Measurements from ENCODE around the gene CCR5.
"Not testable (repeated sequence)": the region's sequence is repeated elsewhere in the genome, so short reads cannot be mapped to it uniquely, and the experiment has no call there.

The CCR5 gene

DNA sequence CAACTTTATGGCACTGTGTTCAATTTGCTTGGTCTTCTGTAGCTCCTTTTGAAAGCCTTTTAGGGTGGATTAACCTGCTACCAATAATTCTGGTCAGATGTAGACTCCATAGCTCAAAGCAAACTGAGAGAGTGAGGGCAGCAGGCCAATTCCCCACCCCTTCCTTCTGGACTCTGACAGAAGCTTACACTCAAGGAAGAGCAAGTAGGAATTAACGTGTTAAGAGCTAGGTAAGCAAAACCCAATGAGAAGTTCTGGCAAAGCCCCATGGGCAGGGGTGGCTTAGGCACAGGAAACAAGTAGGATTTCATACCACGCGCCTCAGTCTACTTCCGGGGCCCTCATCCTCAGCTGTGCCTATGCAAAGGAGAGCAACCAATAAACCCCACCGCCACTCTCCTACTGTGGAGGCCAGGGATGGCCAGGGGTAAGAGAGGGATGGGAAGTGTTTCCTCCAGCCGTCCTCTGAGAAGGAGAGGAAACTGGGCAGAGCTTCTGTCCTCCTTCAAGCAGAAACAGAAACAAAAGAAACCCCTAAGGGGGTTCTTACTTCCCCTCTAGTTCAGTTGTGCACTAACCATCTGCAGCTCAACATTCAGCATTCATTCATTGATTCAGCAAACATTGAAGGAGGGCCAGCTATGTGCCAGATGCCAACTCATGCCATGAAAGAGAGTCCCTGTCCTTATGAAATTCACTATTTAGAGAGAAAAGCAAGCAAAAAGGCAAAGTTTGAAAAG, 12.6 kb downstream of the CCR5 start:
- no peak for DNase-seq (ENCODE audit: low read depth in 2 of 2)

DNA sequence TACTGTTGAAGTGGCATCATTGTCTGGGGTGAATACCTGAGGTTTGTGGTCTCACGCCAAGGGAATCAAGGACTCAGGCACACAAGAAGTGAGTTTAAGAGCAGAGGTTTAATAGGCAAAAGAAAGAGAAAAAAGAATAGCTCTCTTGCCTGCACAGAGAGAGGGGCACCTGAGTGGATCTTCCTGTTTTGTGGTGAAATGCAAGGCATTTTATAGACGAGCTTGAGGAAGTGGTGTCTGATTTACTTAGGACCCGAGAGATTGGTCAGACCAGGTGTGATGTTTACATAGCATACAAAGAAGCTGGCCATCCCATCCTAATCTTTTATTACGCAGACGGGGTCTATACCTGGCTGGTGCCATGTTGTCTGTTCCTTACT, 13.2 kb downstream of the CCR5 start:
- no peak for DNase-seq (ENCODE audit: low read depth in 2 of 2)

DNA sequence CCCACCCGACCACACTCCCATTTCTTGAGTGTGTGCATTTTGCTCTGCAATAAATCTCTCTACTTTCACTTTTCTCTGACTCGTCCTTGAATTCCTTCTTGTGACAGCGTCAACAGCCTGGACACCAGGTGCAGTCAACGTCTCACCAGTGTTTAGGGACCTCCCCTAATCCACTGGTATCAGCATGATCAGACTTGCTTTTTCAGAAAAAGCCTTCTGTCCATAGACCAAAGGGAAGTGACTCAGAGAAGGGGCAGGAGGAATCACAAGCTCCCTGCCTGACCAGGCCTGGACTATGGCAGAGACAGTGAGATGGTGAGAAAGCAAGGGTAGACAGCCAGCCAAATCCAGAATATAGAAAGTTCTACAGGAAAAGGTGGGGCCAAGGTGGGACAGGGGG, 15.5 kb downstream of the CCR5 start:
- DNase-seq (ENCODE audit: low read depth in 2 of 2): no peak

DNA sequence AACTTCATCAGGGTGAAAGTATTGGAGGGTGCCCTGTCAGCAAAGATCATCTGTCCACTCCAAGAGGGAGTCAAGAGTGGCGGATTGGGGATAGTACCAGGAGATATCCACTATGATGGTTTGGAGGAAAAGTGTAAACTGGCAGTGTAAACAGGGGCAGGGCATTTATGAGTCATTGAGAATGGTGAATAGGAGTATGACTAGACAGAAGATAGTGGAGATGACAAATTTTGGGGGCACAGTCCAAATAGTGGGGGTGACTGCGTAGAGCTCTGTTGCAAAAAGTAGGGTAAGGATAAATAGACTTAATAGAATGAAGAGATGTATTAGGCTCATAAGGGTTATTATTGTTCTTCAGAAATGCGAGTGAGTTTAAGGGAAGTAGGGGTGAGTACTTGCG, 18.1 kb downstream of the CCR5 start:
- not testable (repeated sequence) for DNase-seq (ENCODE audit: low read depth in 2 of 2)

DNA sequence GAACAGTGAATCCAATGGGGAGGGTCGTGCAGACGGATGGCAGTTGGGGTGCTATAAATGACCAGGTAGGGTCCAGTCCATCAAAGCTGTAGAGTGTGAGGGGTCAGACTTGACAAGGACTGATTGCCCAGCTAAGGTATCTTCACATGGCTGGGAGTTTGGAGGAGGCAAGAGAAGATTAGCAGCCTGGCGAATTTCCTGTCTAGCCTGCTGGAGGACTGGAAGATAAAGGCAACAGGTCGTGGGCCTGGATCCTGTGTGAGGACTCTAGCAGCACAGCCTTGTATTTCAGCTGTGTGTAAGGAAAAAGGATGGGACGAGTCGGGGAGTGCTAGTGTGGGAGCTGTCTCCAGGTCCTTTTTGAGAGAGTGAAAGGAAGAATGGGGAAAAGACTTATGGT, 18.6 kb downstream of the CCR5 start:
- no peak for DNase-seq (ENCODE audit: low read depth in 2 of 2)

DNA sequence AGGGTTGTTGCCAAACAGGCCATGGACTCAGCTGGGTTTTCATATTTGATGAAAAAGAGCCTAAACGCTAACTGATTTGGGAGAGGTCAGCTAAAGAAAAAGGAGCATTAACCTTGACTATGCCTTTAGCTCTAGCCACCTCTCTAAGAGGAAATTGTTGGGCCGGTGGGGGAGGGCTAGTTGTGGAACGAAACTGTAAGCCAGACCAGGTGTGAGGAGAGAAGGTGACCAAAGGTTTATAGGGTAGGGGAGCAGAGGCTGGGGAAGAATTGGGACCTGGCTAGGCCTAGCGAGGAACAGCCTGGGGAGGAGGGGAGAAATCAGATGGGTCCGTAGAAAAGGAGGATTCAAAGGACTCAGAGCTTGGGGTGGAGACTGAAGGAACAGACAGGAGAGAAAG, 20.8 kb downstream of the CCR5 start:
- DNase-seq (ENCODE audit: low read depth in 2 of 2): not testable (repeated sequence)

DNA sequence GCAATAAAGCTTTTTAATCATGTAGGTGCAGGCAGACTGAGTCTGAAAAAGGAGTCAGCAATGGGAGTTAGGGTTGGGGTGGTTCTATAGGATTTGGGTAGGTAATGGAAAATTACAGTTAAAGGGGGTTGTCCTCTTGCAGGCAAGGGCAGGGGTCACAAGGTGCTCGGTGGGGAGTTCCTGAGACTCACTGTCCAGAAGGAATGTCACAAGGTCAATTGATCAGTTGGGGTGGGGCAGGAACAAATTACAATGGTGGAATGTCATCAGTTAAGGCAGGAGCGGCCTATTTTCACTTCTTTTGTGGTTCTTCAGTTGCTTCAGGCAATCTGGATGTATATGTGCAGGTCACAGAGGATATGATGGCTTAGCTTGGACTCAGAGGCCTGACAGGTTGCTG, 22.3 kb downstream of the CCR5 start:
- no peak for DNase-seq (ENCODE audit: low read depth in 2 of 2)

DNA sequence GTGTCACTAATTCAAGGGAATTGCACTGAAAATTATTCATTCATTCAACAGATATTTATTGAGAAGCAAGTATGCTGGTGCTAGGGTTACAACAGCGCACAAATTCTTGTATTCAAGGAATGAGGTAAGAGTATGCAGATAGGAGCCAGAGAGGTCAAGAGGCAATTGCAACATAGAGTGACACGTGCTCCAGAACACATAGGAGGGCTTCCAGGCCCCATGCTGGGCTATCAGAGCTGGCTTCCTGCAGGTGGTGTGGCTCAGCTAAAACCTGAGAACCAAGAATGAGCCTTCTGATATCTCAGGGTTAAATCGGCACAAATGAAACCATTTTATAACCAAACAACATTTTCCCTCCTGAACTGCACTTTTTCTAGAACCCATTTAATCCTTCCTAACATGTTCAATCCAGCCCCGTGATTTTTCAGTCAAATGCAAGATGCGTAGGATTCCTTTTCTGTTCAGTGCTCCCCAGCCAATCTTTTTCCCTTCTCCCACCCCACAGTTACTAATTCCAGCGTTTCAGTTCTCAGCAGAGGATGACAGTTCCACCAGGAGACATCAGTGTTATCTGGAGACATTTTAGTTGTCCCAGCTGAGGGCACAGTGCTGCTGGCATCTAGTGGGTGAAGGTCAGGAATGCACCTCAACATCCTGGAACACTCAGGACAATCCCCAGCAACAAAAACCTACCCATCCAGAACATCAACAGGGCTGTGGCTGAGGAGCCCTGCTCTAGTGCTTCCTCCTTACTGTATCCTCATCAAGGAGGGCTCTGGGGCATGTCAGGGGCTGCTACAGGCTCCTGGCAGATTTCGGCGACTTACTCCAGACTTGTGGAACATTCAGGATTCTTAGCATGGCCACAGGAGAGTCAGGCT, 23.0 kb downstream of the CCR5 start:
- no peak for DNase-seq (ENCODE audit: low read depth in 2 of 2)

- no peak for DNase-seq (ENCODE audit: low read depth in 2 of 2)
These were observed 24.5 kb downstream of the CCR5 start for GRCh38 chr3:46395210-46395661.

DNA sequence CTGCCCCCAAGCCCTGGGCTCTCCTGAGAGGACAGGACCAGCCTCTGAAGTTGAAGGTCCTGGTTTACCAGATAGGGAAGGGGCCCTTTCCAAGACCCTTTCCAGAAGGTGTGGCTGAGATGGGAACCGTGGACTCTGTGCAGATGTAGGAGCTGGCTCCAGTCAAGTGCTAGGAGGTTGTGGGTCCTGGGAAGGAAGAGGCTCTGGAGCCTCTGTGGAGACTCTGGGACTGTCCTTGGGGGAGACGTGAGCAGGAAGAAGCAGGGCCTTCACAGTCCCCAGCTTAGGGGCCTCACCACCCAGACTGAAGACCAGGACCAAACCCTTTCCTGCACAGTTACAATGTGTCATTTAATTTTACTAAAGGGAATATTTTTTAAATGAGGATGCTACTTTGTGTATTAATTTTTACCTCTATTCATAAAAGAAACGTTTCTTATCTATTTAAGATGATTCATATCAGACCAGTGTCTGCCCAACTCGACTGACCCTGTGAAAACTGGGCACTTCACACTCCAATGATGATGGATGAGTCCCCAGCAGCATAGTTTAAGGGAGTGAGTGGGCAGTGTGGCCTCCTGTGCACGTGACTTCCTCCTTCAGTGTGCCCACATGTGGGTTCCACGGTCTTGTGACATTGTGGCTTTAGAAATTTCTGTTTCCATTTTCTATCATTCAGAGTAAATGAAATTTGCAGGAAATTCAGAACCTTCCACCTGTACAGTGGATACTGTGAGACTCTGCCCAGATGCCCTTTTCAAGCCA, 25.2 kb downstream of the CCR5 start:
- DNase-seq (ENCODE audit: low read depth in 2 of 2): no peak

DNA sequence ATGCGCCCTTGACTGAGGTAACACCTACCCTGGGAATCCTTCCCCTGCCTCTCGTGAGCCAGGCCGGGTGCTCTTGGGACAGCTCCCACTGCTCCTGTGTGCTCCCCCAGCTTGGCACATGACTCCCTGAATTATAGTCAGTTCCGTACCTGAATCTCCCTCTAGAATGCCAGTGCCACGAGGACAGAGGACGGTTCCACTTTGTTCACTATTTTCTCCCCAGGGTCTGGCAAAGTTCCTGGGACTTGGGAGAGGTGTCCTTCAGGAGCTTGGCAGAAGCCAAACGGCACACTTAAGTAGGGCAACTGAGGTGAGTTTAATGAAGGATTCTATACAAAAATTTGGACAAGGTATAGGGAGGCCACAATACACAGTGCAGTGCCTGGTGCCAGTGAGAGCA, 26.4 kb downstream of the CCR5 start:
- DNase-seq (ENCODE audit: low read depth in 2 of 2): no peak

DNA sequence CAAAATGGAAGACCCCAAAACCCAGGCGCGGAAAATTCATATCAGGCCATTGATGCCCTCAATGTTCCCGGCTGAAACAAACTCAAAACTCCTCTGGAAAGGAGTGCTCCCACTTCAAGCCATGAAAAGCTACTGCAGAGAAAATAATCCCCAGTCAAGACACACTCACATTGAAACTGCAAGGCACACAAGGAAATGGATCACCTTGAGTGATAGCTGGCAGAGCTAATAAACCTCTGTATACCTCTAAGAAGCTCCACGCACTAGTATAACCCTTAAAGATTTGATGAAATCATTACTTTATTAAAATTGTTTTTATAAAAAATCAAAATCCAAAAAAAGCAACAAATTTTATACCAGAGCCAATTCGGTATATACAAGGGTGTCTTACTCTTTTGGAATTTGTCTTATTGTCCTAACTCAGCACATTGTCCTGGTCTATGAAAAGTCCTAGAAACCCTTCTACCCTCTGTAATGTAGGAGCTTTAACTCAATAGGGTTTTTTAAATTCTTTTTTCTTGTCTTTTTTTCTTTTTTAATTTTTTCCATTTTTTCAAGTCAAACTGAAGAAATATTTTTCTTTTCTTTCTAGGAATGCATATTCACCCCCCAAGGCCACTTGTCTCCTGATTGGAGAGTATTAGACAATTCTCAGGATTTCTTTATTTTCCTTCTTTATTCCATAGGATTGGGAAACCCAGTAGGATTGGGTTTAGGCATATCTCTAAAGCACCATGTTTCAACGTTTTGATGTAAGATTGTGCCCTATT, 27.6 kb downstream of the CCR5 start:
- DNase-seq (ENCODE audit: low read depth in 2 of 2): no peak

GRCh38 chr3:46399098-46399497, 28.4 kb downstream of the CCR5 start:
- no peak for DNase-seq (ENCODE audit: low read depth in 2 of 2)

GRCh38 chr3:46399557-46399956, 28.8 kb downstream of the CCR5 start:
- no peak for DNase-seq (ENCODE audit: low read depth in 2 of 2)

DNA sequence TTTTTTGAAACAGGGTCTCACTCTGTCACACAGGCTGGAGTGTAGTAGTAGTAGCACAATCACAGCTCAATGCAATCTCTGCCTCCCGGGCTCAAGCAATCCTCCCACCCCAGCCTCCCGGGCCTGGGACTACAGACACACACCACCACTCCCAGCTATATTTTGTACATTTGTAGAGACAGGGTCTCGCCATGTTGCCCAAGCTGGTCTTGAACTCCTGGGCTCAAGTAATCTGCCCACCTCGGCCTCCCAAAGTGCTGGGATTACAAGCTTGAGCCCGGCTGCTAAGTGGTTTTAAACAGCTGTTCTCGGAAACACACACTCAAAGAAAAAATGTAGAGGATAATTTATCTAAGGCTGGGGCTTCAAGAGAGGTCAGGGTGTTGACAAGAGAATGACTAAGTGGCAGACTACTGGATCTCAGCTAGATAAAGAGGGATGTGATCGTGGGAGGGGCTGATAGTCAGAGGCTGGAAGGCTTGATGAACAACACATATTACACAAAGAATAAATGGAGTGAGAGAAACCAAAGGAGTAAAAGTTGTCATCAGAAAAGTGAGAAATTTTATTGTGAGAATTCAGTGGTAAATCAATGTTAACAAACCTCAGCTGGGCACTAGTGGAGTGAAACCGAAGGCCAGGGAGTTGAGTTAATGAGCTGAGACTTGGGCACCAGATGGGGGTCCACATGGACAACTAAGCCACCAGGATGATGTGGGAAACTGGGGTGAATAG, 29.4 kb downstream of the CCR5 start:
- no peak for DNase-seq (ENCODE audit: low read depth in 2 of 2)

DNA sequence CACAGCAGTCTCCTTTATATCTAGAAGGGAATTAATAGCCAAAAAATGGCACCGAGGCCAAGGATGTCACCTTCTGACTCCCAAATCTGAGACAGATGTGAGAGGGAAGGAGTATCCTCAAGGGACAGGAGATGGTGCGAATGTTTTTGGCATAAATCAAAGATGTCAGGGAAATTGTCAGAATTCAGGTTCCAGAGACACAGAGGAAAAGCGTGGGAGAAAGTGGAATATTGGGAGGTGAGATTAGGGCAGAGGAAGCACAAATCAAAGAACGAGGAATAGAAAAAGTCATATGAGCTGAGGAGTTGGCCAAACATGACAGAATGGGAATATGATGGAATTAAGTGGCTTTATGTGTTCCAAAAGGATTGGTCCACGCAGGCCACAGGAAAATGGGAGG, 30.1 kb downstream of the CCR5 start:
- DNase-seq (ENCODE audit: low read depth in 2 of 2): no peak

DNA sequence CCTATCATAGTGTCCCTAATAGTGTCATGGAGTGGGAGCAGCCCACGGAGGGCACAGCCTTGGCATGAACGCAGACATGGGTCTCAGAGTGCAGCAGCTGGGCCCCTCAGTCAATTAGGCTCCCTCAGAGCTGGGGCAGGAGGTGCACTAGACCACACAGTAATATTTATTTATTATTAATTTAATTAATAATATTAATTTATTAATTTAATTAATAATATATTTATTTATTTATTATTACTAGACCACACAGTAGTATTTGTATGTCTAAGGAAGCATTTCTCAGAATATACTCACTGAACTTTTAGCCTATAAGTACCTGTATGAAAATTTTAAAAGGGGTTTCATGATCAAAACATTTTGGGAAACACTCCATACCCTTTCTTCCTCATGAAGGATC, 30.8 kb downstream of the CCR5 start:
- DNase-seq (ENCODE audit: low read depth in 2 of 2): no peak

DNA sequence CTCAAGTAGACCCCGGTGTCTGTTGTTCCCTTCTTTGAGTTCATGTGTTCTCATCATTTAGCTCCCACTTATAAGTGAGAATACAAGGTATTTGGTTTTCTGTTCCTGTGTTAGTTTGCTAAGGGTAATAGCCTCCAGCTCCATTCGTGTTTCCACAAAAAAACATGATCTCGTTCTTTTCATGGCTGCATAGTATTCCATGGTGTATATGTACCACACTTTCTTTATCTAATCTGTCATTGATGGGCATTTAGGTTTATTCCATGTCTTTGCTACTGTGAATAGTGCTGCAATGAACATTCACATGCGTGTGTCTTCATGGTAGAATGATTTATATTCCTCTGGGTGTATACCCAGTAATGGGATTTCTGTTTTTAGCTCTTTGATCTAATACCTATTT, 32.2 kb downstream of the CCR5 start:
- DNase-seq (ENCODE audit: low read depth in 2 of 2): not testable (repeated sequence)

GRCh38 chr3:46405301-46406019, 34.7 kb downstream of the CCR5 start:
- DNase-seq (ENCODE audit: low read depth in 2 of 2): no peak

GRCh38 chr3:46406443-46406787, 35.7 kb downstream of the CCR5 start:
- DNase-seq (ENCODE audit: low read depth in 2 of 2): no peak
